CD8-positive, alpha-beta memory T cell (primary cell): ENCODE measurements around the gene HIC2. TPM values are rescaled to one million over a fixed set of nuclear protein-coding genes. Genes with fewer than 3 reads are reported as not detected.
"Not testable (repeated sequence)": the region's sequence is repeated elsewhere in the genome, so short reads cannot be mapped to it uniquely, and the experiment has no call there.

Experiments used
- CTCF ChIA-PET: fragments of 350-600 bp; sonication (Branson Sonifier 250); formaldehyde crosslinking; loops from one replicate; lab custom pipeline; 2021; ENCODE audit warnings: antibody characterized with exemption; lab: Charles Lee
- POLR2A ChIA-PET: fragments of 350-600 bp; sonication (Branson Sonifier 250); formaldehyde crosslinking; loops from one replicate; lab custom pipeline; 2021; ENCODE audit warnings: antibody characterized with exemption; lab: Charles Lee
- DNase-seq, 5 donors: peaks; one replicate each; pipeline versions ENCODE4 v3.0.0 to v3.0.0-alpha.2; 2020 to 2022; ENCODE audit warnings: mixed read lengths in 1 of 5
- H3K27ac ChIP-seq: one replicate; pipeline ENCODE4 v1.7.0; 2013; ENCODE audit warnings: low read depth, mild to moderate bottlenecking, low read length, moderate library complexity
- H3K27me3 ChIP-seq: 2 replicates; pipeline ENCODE4 v1.7.0; 2013; ENCODE audit warnings: low read length, mild to moderate bottlenecking; ENCODE audit not compliant: insufficient read depth, poor library complexity, severe bottlenecking
- H3K36me3 ChIP-seq: 2 replicates; pipeline ENCODE4 v1.7.0; 2013; ENCODE audit warnings: mild to moderate bottlenecking, low read length, moderate library complexity; ENCODE audit not compliant: insufficient read depth
- H3K4me1 ChIP-seq: 2 replicates; pipeline ENCODE4 v1.7.0; 2013; ENCODE audit warnings: mild to moderate bottlenecking, low read length, moderate library complexity; ENCODE audit not compliant: insufficient read depth
- H3K4me3 ChIP-seq: 2 replicates; pipeline ENCODE4 v1.7.0; 2013; ENCODE audit warnings: mild to moderate bottlenecking, low read length
- H3K9me3 ChIP-seq: 2 replicates; pipeline ENCODE4 v1.7.0; 2013; ENCODE audit warnings: mild to moderate bottlenecking, low read length
- H3K27ac Mint-ChIP-seq, 8 donors: one replicate each; pipeline ENCODE4 v1.8.0; 2020 to 2021; ENCODE audit warnings: mixed read lengths in 8 of 8, mild to moderate bottlenecking in 6 of 8, inconsistent platforms in 3 of 8, moderate library complexity in 3 of 8
- H3K27me3 Mint-ChIP-seq, 2 donors: one replicate each; pipeline ENCODE4 v1.8.0; 2020 to 2021; ENCODE audit warnings: mixed read lengths in 2 of 2, mild to moderate bottlenecking in 1 of 2, moderate library complexity in 1 of 2
- H3K36me3 Mint-ChIP-seq, 3 donors: one replicate each; pipeline ENCODE4 v1.8.0; 2020 to 2021; ENCODE audit warnings: mixed read lengths in 3 of 3, inconsistent platforms in 1 of 3, mild to moderate bottlenecking in 1 of 3
- H3K4me1 Mint-ChIP-seq, 3 donors: one replicate each; pipeline ENCODE4 v1.8.0; 2020 to 2021; ENCODE audit warnings: mixed read lengths in 3 of 3, inconsistent platforms in 1 of 3, mild to moderate bottlenecking in 1 of 3
- H3K4me3 Mint-ChIP-seq, 7 donors: one replicate each; pipeline ENCODE4 v1.8.0; 2020 to 2021; ENCODE audit warnings: mixed read lengths in 7 of 7, mild to moderate bottlenecking in 6 of 7, moderate library complexity in 4 of 7, inconsistent platforms in 2 of 7
- H3K9me3 Mint-ChIP-seq, 5 donors: one replicate each; pipeline ENCODE4 v1.8.0; 2020 to 2022; ENCODE audit warnings: mixed read lengths in 5 of 5, mild to moderate bottlenecking in 3 of 5, moderate library complexity in 2 of 5, inconsistent platforms in 1 of 5
- polyA plus RNA-seq: library from polyadenylated mRNA; unstranded; fragments of 300-500 nt; fragmentation: Illumina TruSeq; gene quantifications from one replicate; pipeline ENCODE4 v1.2.3, GENCODE V29; 2021
- total RNA-seq, 2 experiments: library from RNA; stranded (reverse); gene quantifications; one replicate each; pipeline ENCODE4 v1.2.3, GENCODE V29; 2021

The HIC2 gene
- total and polyA plus RNA-seq, 3 experiments from 2014 or later = 0.60 to 6.8 (median 6.1) TPM

GRCh38 chr22:21442123-21442522, 25.0 kb downstream of the HIC2 start:
- not testable (repeated sequence) for H3K36me3 ChIP-seq

DNA sequence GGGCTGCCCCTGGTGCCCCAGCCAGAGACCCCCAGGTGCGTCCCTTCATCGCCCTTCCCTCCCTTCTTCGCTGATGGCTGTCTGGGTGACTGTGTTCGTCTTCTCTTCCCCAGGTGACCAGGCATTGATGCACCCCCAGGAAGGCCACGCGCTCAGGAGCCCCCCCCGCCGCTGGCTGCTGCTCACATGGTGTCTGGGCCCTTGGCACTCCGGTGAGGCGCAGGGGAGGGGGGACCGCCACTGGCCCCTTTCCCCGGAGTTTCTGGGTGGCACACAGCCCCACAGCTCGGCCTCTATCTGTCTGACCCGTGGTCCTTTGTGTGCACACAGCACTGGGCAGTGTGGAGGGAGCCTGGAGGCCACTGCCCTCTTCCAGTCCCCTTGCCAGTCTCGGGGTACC, 25.5 kb downstream of the HIC2 start:
- H3K27me3 Mint-ChIP-seq, H3K27me3 ChIP-seq, H3K9me3 Mint-ChIP-seq, H3K4me3 ChIP-seq, H3K4me1 ChIP-seq, POLR2A ChIA-PET, H3K4me3 Mint-ChIP-seq, H3K9me3 ChIP-seq, DNase-seq, H3K36me3 ChIP-seq, CTCF ChIA-PET, H3K27ac ChIP-seq, H3K27ac Mint-ChIP-seq, H3K4me1 Mint-ChIP-seq: not testable (repeated sequence)
- peaks cover 0 to 33% (median 0%) of the 10 kb centered on the region in 3 donors for H3K36me3 Mint-ChIP-seq

More at GRCh38 chr22:21442123-21442522, 25.0 kb downstream of the HIC2 start:
- DNase-seq, H3K4me1 Mint-ChIP-seq, POLR2A ChIA-PET, H3K27ac Mint-ChIP-seq, H3K4me1 ChIP-seq, H3K9me3 ChIP-seq, CTCF ChIA-PET, H3K4me3 Mint-ChIP-seq, H3K27me3 ChIP-seq, H3K27me3 Mint-ChIP-seq, H3K4me3 ChIP-seq, H3K27ac ChIP-seq, H3K9me3 Mint-ChIP-seq: not testable (repeated sequence)
- H3K36me3 Mint-ChIP-seq = peaks cover 0 to 28% (median 0%) of the 10 kb centered on the region in 3 donors

DNA sequence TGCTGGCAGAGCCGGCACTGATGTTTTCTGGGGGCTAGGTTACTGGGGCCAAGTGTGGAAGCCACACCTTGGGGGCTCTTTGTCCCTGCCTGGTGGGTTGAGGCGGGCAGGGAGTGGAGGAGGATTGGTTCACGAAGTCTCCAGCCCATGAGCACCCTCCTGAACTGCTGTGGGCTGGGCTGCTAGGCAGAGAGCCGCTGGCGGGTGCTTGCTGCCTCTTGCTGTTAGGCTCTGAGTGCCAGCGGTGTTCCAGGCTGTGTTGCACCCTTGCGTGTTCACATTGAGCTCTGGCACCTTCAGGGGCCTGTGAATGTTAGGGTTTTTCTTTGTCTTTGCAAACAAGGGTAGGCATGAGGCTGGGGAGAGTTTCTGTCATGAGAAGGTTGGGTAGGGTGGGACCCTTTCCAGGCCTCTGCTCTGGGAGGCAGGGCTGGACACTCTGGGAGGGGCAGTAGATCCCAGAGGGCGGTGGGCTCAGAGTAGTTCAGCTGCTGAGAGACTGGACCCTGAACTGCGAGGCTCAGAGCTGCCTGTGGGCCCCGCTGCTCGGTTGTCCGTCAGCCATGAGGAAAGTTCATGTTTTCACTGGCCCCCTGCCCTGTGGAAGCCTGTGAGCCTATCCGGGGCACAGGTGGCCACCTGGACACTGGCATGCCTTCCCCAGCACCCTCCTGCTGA, 26.0 kb downstream of the HIC2 start:
- no peaks in the 10 kb centered on the region for H3K4me1 ChIP-seq
- ChIA-PET CTCF (no interaction called here), POLR2A (no interaction called here)
- Mint-ChIP-seq H3K4me1 (no peaks in the 10 kb centered on the region), H3K27ac (peak overlapping the region in 1 of 8 donors; percentile 88), H3K36me3 (peaks cover 0 to 36% (median 0%) of the 10 kb centered on the region in 3 donors), H3K9me3 (no peaks in the 10 kb centered on the region), H3K4me3 (no peak overlapping the region), H3K27me3 (no peaks in the 10 kb centered on the region)
- no peak overlapping the region for H3K4me3 ChIP-seq
- no peaks in the 10 kb centered on the region for H3K9me3 ChIP-seq
- DNase-seq = no peak
- H3K27ac ChIP-seq = no peak overlapping the region
- H3K36me3 ChIP-seq = peaks cover 4% of the 10 kb centered on the region
- H3K27me3 ChIP-seq = no peaks in the 10 kb centered on the region

- CTCF ChIA-PET = no interaction called here
These were observed 26.7 kb downstream of the HIC2 start for GRCh38 chr22:21443735-21444421.

DNA sequence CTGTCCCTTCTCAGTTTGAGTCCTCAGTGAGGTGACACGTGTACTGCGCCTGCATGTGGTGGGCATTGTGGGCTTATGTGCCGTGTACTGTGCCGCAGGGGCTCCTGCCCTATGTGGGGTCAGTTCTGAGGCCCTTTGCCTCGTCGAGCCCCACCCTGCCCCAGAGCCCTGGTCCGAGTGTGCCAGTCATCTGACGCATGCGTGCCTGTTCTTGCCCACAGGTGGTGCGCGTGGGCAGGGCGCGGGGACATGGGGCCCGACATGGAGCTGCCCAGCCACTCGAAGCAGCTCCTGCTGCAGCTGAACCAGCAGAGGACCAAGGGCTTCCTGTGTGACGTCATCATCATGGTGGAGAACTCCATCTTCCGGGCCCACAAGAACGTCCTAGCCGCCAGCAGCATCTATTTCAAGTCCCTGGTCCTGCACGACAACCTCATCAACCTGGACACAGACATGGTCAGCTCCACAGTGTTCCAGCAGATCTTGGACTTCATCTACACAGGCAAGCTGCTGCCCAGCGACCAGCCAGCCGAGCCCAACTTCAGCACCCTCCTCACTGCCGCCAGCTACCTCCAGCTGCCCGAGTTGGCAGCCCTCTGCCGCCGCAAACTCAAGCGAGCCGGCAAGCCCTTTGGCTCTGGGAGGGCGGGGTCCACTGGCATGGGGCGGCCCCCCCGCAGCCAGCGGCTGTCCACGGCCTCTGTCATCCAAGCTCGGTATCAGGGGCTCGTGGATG, 27.7 kb downstream of the HIC2 start:
- Mint-ChIP-seq H3K4me3 (no peak overlapping the region), H3K9me3 (no peaks in the 10 kb centered on the region), H3K27me3 (no peaks in the 10 kb centered on the region), H3K4me1 (no peaks in the 10 kb centered on the region), H3K36me3 (peaks cover 0 to 39% (median 0%) of the 10 kb centered on the region in 3 donors), H3K27ac (peak overlapping the region in 1 of 8 donors; percentile 63)
- Histone ChIP-seq H3K4me1 (no peaks in the 10 kb centered on the region), H3K36me3 (peaks cover 4% of the 10 kb centered on the region), H3K27me3 (no peaks in the 10 kb centered on the region), H3K27ac (no peak overlapping the region), H3K4me3 (no peak overlapping the region), H3K9me3 (no peaks in the 10 kb centered on the region)
- CTCF ChIA-PET = no interaction called here
- POLR2A ChIA-PET = no interaction called here
- no peak for DNase-seq

More at GRCh38 chr22:21443735-21444421, 26.7 kb downstream of the HIC2 start:
- H3K4me1 ChIP-seq = no peaks in the 10 kb centered on the region
- Mint-ChIP-seq H3K9me3 (no peaks in the 10 kb centered on the region), H3K4me1 (no peaks in the 10 kb centered on the region), H3K36me3 (peaks cover 0 to 36% (median 0%) of the 10 kb centered on the region in 3 donors), H3K27me3 (no peaks in the 10 kb centered on the region), H3K27ac (peak overlapping the region in 1 of 8 donors; percentile 19), H3K4me3 (no peak overlapping the region)
- H3K9me3 ChIP-seq = no peaks in the 10 kb centered on the region
- no peaks in the 10 kb centered on the region for H3K27me3 ChIP-seq
- peaks cover 4% of the 10 kb centered on the region for H3K36me3 ChIP-seq
- no peak overlapping the region for H3K27ac ChIP-seq
- no peak overlapping the region for H3K4me3 ChIP-seq
- POLR2A ChIA-PET = no interaction called here
- no peak for DNase-seq

GRCh38 chr22:21445437-21446127, 28.4 kb downstream of the HIC2 start:
- Mint-ChIP-seq H3K9me3 (no peaks in the 10 kb centered on the region), H3K4me1 (no peaks in the 10 kb centered on the region), H3K27me3 (no peaks in the 10 kb centered on the region), H3K27ac (no peak overlapping the region), H3K4me3 (no peak overlapping the region), H3K36me3 (peaks cover 0 to 39% (median 0%) of the 10 kb centered on the region in 3 donors)
- no peaks in the 10 kb centered on the region for H3K9me3 ChIP-seq
- no peak overlapping the region for H3K27ac ChIP-seq
- ChIA-PET CTCF (no interaction called here), POLR2A (no interaction called here)
- DNase-seq = no peak
- H3K4me1 ChIP-seq = no peaks in the 10 kb centered on the region
- H3K36me3 ChIP-seq = peaks cover 4% of the 10 kb centered on the region
- no peak overlapping the region for H3K4me3 ChIP-seq
- no peaks in the 10 kb centered on the region for H3K27me3 ChIP-seq

- Mint-ChIP-seq H3K4me1 (no peaks in the 10 kb centered on the region), H3K36me3 (peaks cover 0 to 39% (median 0%) of the 10 kb centered on the region in 3 donors), H3K9me3 (no peaks in the 10 kb centered on the region), H3K27ac (peak overlapping the region in 1 of 8 donors; percentile 36), H3K27me3 (no peaks in the 10 kb centered on the region), H3K4me3 (no peak overlapping the region)
- H3K36me3 ChIP-seq = peaks cover 4% of the 10 kb centered on the region
- no peaks in the 10 kb centered on the region for H3K27me3 ChIP-seq
- CTCF ChIA-PET = no interaction called here
- no peaks in the 10 kb centered on the region for H3K4me1 ChIP-seq
- DNase-seq = no peak
- POLR2A ChIA-PET = no interaction called here
- no peak overlapping the region for H3K4me3 ChIP-seq
- no peak overlapping the region for H3K27ac ChIP-seq
- no peaks in the 10 kb centered on the region for H3K9me3 ChIP-seq
These were observed 29.1 kb downstream of the HIC2 start for GRCh38 chr22:21446128-21446826.
